ENCODE data around the gene CELF2.
"Not testable (repeated sequence)": the region's sequence is repeated elsewhere in the genome, so short reads cannot be mapped to it uniquely, and the experiment has no call there.

CELF2 gene

DNA sequence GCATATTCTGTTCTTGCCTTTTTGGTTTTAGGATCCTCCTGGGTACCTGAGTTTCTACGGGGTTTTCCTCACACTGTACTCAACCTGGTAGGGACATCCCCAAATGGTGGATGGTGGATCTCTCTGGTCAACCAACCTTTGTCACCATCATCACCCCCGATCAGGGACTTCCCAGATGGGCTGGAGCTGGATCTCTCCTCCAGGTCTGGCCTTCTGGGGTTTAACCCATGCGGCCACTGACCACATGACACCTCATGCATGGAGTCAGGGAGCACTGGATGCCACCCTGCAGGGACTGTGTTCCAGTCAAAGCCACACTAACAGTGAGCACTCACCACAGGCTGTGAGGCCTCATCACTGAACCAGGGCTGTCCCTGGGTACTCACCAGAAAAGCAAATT lies 80.0 kb downstream of the CELF2 start:
- DNase-seq (ENCODE audit: low read depth) = no peak

DNA sequence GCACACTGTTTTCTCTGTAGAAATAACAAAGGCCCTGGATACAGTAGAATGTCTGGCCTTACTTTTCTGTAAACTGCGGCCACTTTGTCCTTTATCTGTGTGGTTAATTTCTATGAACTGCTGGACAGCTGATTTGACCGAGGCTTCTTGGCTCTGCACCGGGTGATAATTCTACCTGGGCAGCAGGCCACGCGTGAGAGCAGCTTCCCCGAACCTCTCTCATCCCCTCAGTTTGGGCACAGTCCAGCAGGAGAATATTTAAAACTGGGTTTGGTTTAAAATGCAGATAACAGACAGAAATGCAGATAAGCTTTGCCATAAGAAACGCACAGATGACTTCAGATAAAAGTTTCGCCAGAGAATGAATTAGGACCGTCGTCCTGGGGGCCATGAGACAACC lies 81.0 kb downstream of the CELF2 start:
- no peak for DNase-seq (ENCODE audit: low read depth)

DNA sequence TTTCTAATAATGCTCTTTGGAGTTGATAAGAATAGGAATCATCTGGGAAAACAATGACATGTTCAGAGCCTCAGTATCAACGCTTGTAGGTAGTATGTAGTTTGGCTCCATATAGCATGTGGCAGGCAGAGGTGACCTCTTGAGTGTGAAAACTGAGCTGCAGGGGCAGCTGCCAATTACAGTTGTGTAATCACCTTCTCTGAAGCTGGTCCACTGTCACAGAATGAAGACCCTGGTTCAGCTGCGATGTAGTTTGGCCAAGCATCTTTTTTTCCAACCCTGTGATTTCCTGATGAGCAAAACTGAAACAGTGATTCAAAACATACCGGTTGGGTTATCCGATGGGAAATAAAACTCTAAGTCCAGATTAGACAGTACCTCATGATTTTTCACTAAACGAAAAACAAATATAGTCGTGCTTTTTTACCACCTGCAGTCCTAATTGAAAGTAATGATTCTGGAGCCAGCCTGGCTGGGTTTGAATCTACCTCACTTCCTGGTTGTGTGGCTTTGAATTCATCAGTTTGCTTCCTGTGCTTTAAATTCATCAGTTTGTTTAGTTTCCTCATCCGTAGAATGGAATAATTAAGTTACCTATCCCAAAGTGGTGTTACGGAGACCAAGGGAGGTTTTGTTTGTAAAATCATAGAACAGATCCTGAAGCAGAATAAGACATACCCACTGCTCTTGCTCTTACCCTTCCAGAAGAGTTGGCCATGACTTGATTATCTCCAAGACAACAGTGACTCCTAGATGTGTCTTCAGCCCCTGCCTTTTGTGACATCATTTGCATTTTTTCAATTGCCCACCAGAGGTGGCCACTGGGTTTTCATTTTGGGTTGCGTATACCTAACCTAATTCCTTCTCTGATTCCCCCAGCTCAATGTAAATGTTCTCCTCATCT lies 87.4 kb downstream of the CELF2 start:
- DNase-seq (ENCODE audit: low read depth) = no peak

- DNase-seq (ENCODE audit: low read depth) = no peak
Measured at GRCh38 chr10:11105676-11106004, 88.0 kb downstream of the CELF2 start.

DNA sequence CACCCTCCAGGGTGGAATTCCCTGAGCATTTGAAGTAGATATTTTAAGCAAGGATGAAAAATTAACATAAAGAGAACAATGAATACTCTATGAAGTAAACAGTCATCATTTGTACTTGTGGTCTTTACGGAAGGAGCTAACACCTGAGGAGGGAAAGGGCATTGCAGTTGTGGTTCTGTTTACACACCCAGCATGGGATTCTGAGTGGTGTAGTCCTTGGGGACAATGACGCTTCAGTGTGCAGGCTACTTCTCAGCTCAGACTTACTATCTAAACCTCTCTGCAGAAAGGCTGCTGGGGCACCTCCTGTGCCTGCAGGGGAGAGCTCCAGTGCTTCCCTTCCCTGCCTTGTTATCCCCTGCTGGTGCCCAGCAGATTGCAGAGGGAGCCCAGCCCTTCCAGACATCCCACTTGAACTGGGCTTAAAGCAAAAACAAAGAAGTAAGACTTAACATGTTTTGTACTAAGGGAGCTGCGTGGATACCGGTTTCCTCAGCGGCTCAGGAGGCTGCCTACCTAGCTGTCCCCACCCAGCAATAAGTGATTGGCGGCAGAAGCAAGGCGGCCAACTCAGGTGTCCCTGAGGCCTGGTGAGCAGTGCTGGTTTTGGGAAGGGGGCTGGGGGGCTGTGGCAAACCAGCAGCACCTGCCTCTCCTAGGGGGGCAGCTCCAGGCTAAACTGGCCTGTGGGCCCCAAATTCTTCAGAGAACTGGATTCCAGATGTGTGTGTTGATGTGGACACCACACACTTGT lies 89.1 kb downstream of the CELF2 start:
- no peak for DNase-seq (ENCODE audit: low read depth)

- DNase-seq (ENCODE audit: low read depth) = no peak
Measured at GRCh38 chr10:11107948-11108347, 90.3 kb downstream of the CELF2 start.

- DNase-seq (ENCODE audit: low read depth) = no peak
Measured at GRCh38 chr10:11108356-11108755, 90.7 kb downstream of the CELF2 start.

DNA sequence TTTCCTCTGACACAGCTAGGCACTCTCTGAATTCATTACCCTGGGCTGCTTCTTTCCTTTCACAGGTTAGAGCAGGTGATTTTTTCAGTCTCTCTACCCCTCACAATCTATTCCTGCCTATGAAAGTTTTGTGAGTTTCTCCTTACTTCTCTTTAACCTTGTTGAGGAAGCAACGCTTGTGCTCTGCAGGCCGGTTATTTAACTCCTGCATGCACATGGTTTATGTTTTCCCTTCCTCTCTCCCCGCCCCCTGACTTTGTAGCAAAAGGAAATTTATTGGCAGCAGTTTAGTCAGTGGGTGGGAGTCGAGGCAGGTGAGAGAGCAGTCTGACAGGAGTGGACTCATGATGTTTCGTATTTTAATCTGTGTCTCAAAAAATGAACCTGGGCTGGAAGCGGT lies 91.9 kb downstream of the CELF2 start:
- no peak for DNase-seq (ENCODE audit: low read depth)

DNA sequence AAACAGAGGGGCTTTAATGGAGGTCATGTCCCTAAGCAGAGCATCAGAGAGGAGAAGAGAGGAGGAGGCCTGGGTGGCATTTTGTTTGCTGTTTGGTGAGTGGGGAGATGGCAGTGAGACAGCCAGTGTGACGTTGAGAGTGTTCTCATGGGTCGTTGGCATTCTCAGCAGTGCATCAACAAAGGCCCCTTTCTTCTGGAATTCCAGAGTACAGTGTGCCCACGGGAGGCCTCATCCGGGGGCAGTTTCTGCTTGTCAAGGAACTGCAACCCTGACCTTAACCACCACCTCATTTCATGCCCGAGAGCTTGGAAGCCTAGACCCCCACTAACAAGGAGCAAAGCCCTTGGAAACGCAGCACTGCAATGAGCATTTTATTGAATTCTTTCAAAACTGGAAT lies 92.9 kb downstream of the CELF2 start:
- DNase-seq (ENCODE audit: low read depth) = no peak

- no peak for DNase-seq (ENCODE audit: low read depth)
Measured at GRCh38 chr10:11111490-11111889, 93.8 kb downstream of the CELF2 start.

GRCh38 chr10:11112718-11113117 lies 95.0 kb downstream of the CELF2 start:
- DNase-seq (ENCODE audit: low read depth) = no peak

DNA sequence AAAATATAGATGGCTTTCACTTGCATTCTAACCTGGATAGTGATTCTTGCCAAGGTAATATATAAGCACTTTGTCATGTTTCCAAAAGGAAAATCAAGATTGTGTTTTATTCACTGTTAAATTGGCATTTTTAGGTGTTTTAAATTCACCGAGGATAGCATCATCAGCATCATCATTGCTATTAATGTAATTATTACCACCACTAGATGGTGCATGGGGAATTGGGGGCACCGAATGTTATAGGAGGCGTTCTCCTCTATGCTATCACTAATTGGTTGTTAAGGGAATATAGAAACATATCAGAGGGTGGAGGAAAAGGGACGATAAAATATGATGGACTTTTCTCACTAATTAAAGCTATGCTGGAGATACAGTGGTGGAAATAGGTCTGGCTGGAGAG lies 95.5 kb downstream of the CELF2 start:
- DNase-seq (ENCODE audit: low read depth) = no peak

GRCh38 chr10:11114269-11114668 lies 96.6 kb downstream of the CELF2 start:
- DNase-seq (ENCODE audit: low read depth) = no peak

- DNase-seq (ENCODE audit: low read depth) = no peak
Measured at GRCh38 chr10:11115337-11115736, 97.7 kb downstream of the CELF2 start.

DNA sequence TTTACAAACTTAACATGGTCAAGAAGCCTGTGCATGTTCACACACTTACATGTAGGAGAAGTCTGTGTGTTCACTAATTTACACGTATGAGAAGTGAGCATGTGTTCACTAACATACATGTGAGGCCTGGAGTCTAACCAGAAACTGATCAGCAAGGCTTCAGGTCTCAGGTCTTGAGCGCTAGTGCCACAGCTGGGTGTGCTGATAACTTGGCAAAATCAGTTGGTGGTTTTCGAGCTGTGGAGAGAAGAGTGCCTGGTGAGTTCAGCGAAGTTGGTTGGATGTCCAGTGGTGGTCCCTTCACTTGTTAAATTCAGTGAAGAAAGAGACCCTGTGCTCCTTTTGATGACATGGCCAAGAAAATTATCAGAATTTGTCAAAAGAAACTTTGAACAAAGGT lies 98.7 kb downstream of the CELF2 start:
- no peak for DNase-seq (ENCODE audit: low read depth)

DNA sequence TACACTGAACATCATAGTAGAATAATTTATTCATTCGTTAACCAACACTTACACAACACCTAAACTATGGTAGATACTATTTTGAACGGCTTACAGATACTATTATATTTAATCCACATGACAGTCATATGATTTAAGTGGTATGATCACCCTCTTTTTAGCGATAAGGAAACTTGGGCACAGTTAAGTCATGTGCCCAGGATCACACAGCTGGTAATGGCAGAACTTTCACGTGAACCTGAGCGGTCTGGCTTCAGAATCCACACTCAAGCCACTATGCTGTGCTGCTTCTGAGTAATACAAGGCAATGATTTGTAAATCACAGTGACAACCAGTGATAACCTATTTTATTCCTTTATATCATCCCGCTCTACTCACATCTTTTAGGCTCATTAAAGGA lies 99.1 kb downstream of the CELF2 start:
- DNase-seq (ENCODE audit: low read depth) = no peak

- DNase-seq (ENCODE audit: low read depth) = no peak
Measured at GRCh38 chr10:11118686-11119085, 101.0 kb downstream of the CELF2 start.

DNA sequence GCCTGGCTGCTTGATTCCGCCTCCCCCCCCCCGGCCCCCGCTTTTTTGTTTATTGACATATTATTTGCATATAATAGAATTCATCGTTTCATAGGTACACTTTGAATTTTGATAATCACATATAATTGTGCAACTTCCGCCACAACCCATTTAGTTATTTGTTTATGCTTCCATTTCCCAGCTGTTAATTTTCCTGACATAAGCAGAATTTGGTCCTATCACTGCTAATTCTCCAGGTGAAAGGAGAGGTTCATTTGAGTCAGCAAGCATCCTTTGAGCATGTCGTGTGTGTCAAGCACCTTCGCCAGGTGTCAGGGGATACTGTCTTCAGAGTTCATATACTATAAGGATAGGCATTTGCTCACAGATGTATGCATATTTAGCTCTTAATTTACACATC lies 102.2 kb downstream of the CELF2 start:
- no peak for DNase-seq (ENCODE audit: low read depth)

GRCh38 chr10:11120711-11121110 lies 103.0 kb downstream of the CELF2 start:
- no peak for DNase-seq (ENCODE audit: low read depth)

DNA sequence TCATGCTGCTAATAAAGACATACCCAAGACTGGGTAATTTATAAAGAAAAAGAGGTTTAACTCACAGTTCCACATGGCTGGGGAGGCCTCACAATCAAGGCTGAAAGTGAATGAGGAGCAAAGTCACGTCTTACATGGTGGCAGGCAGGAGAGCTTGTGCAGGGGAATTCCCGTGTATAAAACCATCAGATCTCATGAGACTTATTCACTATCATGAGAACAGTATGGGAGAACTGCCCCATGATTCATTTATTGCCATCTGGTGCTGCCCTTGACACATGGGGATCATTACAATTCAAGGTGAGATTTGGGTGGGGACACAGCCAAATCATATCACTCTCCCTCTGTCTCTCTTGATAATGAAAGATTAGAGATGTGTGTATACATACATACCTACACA lies 106.2 kb downstream of the CELF2 start:
- not testable (repeated sequence) for DNase-seq (ENCODE audit: low read depth)

DNA sequence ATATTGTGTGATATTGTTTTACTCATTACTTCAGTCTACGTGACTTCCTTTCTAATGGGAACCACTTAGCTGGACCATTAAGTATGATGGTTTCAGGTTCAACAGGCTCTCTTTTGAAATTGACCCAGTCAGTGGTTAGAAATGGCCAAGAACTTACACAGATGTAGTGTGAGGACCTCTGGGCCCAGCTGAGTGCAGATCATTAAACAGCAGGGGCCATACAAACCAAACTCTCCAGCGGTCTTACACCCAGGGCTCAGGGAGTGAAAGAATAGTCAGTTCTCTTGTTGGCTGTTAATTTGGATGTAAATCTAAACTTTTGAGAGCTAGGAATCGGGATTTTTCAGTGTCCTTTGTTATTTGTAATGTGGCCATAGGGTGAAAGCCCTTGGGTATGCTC lies 107.3 kb downstream of the CELF2 start:
- no peak for DNase-seq (ENCODE audit: low read depth)

DNA sequence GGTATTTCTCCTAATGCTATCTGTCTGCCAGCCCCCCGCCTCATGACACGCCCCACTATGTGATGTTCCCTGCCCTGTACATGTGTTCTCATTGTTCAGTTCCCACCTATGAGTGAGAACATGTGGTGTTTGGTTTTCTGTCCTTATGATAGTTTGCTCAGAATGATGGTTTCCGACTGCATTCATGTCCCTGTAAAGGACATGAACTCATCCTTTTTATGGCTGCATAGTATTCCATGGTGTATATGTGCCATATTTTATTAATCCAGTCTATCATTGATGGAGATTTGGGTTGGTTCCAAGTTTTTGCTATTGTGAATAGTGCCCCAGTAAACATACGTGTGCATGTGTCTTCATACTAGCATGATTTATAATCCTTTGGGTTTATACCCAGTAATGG lies 109.3 kb downstream of the CELF2 start:
- not testable (repeated sequence) for DNase-seq (ENCODE audit: low read depth)

- DNase-seq (ENCODE audit: low read depth) = no peak
Measured at GRCh38 chr10:11131112-11131639, 113.5 kb downstream of the CELF2 start.

All from activated T-cell treated with anti-CD3 and anti-CD28 coated beads for 48 hours (primary cell).